Left cardiac atrium (tissue), 4 donors: ENCODE data around the gene GLS. TPM values are rescaled to one million over a fixed set of nuclear protein-coding genes. Genes with fewer than 3 reads are reported as not detected.
"Not testable (repeated sequence)": the region's sequence is repeated elsewhere in the genome, so short reads cannot be mapped to it uniquely, and the experiment has no call there.

ENCODE experiments used
- ATAC-seq, 2 donors: fragments of 200-7000 bp; cut with Tn5 transposase; one replicate each; pipeline ENCODE4 v1.9.1; 2020; ENCODE audit warnings: mild to moderate bottlenecking in 2 of 2, moderate library complexity in 2 of 2
- DNase-seq: peaks from one replicate; pipeline ENCODE4 v3.0.0-alpha.2; 2020
- intact Hi-C, 2 donors: fragments of 100-400 bp; cut with DNase I; formaldehyde crosslinking; loops; one replicate each; pipeline versions ENCODE4 v1.14.1 to v1.15.1; 2022 to 2023
- total RNA-seq, 2 donors: library from RNA; stranded (reverse); fragmentation: NEBNext Ultra II Directional; extraction: Animal tissue kit (Norgen Biotek cat#: 25700); gene quantifications; one replicate each; pipeline ENCODE4 v1.2.1, GENCODE V29; 2021
- donor health status: DM: no; HTN: yes; CAD: no.
- donor health status: DM: no; HTN: yes; CAD: no; lungs with severe emphysema.
- donor health status: DM: yes; HTN: yes; CAD: no.
- donor health status: Dilated cardiomyopathy.

GLS gene
- total RNA-seq, 2 donors from 2014 or later = 81.8 to 92.6 TPM

- intact Hi-C loops = loop anchor here in 1 of 2 donors (10.0 kb wide), 1 partner anchor 111 kb away; no protein-coding TSS in a partner anchor
- peak in 1 of 2 donors; percentile 58 for ATAC-seq
- DNase-seq = no peak
Measured at GRCh38 chr2:190853531-190854383, 26.9 kb upstream of the GLS start.

DNA sequence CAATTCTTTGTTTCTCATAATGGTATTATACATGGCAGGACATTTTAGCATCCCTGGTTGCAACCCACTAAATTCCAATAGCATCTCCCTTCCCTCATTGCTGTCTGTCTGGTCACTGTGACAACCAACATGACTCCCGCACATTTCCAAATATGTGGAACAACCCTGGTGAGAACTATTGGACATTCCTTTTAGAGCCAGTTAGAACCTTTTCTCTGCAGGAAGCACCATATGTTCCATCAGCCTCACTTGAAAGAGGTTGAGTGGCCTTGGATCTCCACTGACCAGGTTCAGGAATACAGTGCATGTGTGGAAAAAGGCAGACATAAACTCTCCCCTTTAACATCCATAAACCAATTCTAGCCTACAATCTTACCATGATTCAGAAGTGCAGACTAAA is 25.9 kb upstream of the GLS start:
- ATAC-seq (no peak), DNase-seq (no peak)
- intact Hi-C loops = loop anchor here in 1 of 2 donors (10.0 kb wide), 1 partner anchor 110 kb away; no protein-coding TSS in a partner anchor

DNA sequence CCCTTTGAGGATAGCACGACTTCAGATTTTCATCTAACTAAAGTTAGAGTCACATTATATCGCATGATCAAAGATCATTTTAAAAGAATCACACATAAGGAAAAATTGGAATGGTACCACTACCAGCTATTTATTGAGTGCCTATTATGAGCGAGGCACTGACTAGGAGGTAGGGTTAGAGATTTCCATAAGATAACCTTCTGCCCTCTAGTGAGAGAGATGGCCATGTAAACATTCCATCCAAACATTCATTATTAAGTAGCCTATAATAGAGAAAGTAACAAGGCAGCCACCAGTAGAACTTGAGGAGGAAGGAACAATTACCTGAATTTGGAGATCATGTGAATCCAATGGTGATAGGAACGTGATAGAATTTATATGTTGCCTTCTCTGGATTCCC is 25.4 kb upstream of the GLS start:
- intact Hi-C loops = loop anchor here in 1 of 2 donors (10.0 kb wide), 1 partner anchor 110 kb away; no protein-coding TSS in a partner anchor

GRCh38 chr2:190856985-190857384 is 23.6 kb upstream of the GLS start:
- no peak for ATAC-seq
- DNase-seq = no peak
- intact Hi-C loops = loop anchor here in 1 of 2 donors (10.0 kb wide), 1 partner anchor 108 kb away; no protein-coding TSS in a partner anchor

More for the DNA sequence above, 25.4 kb upstream of the GLS start:
- ATAC-seq (no peak), DNase-seq (no peak)

DNA sequence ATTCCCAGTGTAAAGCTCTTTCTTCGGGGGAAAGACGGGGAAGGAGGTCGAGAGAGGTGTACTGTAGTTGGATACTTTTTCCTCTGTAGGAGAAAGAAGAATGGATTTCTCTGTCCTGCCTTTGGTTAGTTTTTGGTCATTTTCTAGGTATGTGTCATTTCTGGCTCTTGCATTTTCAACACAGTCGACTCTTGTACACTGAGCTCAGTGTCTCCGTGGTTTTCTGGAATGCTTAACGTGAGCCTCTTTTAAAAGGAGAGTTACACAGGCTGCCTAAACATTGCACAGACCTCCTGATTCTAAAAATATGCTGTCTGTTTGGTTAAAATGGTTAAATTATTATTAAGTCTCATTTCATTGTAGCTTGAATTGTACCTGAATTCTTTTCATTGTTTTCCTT is 21.8 kb upstream of the GLS start:
- ATAC-seq = peak in 1 of 2 donors; percentile 13
- no peak for DNase-seq
- intact Hi-C loops = loop anchor here in 1 of 2 donors (10.0 kb wide), 1 partner anchor 106 kb away; no protein-coding TSS in a partner anchor

GRCh38 chr2:190859347-190860297 is 21.0 kb upstream of the GLS start:
- DNase-seq = peak; percentile 26
- ATAC-seq = peak in 1 of 2 donors; percentile 34
- intact Hi-C loops = loop anchor here in 1 of 2 donors (10.0 kb wide), 1 partner anchor 105 kb away; no protein-coding TSS in a partner anchor

DNA sequence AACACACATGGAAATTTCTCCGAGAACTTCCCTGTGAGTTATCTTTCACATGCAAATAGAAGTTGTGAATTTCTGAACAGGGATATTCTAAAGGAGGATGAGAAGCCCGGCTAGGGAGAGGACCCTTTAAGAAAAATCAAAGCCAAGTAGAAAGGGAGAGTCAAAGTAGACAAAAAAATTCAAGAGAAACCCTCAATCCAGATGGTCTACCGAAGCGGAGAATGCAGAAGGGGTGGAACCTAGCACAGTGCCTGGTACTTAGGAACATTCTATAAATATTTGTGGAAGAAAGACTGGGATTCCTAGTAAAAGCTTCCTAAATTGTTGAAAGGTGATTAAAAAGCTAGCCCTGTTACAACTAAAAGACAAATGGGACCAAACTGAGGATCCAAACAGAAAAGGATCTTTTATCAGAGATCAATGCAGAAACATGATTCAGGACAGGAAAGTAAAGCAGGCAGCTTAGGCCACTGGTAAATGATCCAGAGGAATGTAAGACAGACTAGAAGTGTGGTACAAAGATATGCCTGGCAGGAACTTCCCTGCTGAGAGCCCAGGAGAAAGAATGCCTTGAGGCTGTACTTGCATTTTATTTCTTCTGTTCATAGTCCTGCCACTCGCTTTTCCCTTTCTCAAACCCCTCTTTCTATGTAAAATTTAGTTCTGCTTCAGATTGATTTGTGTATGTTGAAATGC is 19.5 kb upstream of the GLS start:
- intact Hi-C loops = no loop called here
- ATAC-seq = no peak

DNA sequence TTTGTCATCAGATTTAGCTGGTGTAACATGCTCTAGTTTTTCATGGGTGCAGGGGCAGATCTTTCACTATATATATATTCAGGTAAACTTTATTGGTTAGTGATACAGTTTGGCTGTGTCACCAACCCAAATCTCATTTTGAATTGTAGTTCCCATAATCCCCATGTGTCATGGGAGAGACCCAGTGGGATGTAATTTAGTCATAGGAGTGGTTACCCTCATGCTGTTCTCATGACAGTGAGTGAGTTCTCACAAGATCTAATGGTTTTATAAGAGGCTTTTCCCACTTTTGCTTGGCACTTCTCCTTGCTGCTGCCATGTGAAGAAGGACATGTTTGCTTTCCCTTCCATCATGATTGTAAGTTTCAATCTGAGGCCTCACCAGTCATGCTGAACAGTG is 18.5 kb upstream of the GLS start:
- DNase-seq, intact Hi-C loops, ATAC-seq: not testable (repeated sequence)

More for the DNA sequence above, 19.5 kb upstream of the GLS start:
- DNase-seq = no peak

GRCh38 chr2:190862571-190862991 is 18.0 kb upstream of the GLS start:
- intact Hi-C loops = no loop called here
- ATAC-seq (peak in 1 of 2 donors; percentile 40), DNase-seq (no peak)

DNA sequence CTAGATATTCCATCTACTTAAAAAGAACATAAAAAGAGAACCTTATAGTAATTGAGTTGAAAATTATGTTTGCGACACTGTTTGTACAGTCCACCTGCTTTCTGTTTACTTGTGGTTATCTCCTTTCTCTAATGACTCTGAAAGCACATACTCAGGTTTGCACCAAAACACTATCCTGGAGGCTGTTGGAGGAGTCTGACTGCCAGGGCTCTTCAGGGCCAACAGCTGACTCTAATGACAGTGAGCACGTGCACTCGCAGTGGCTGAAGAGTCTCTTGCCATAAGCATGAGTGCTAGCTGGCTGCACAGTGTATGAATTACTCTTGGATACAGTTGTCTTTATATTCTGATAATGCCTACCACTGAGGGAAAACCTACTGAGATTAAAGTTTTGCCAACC is 16.7 kb upstream of the GLS start:
- intact Hi-C loops = no loop called here
- DNase-seq (no peak), ATAC-seq (peak; percentile 79 to 81)

- DNase-seq = no peak
- ATAC-seq = peak in 1 of 2 donors; percentile 9
- intact Hi-C loops = no loop called here
Measured at GRCh38 chr2:190864375-190864774, 16.2 kb upstream of the GLS start.

DNA sequence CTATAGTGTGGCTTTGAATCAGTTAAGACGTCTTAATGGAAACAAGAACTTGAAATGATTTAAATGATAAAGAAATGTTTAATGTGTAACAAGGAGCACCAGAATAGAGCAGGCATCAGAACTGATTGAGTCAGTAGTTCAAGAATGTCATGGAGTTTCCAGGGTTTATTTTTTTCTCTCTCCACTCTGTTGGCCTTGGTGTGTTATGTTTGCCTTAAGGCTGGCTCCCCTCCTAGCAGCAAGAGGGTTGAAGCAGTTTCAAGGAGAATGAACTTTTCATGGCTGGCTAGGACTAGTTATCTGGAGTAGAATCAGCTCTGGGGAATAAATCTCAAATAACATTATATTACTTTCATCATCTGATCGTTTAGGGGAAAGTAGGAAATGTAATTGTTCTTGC is 13.4 kb upstream of the GLS start:
- intact Hi-C loops = no loop called here
- DNase-seq (no peak), ATAC-seq (no peak)

DNA sequence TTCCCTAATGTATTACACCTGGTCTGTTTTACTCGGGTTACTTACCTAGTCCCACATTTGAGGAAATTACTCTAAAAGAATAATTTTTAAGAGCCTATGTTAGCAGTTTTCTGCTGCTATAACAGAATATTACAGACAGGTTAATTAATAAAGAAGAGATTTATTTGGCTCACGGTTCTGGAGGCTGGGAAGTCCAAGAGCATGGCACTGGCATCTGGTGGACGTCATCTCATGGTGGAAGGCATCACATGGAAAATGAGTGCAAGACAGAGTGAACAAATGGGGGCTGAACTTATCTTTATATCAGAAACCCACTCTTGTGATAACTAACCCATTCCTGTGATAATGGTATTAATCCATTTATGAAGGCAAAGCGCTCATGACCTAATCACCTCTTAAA is 12.8 kb upstream of the GLS start:
- ATAC-seq (no peak), DNase-seq (no peak)
- intact Hi-C loops = no loop called here

DNA sequence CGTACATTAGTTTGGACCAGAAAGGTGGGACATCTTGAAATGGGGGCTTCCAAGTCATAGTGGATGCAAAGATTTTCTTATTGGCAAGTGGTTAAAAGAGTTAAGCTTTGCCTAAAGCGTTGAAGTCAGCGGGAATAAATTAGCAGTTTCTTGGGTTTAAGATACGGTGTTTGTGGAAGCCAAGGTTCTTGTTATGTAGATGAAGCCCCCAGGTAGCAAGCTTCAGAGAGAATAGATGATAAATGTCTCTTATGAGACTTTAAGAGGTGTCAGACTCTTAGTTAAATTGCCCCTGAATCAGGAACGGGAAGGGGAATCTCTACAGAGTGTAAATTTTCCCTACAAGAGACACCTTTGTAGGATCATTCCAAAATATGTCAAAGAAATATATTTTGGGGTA is 10.9 kb upstream of the GLS start:
- ATAC-seq = no peak
- no peak for DNase-seq
- intact Hi-C loops = no loop called here

GRCh38 chr2:190873451-190873850 is 7.2 kb upstream of the GLS start:
- intact Hi-C loops, ATAC-seq, DNase-seq: not testable (repeated sequence)

- intact Hi-C loops = no loop called here
- DNase-seq (no peak), ATAC-seq (no peak)
Measured at GRCh38 chr2:190875891-190876290, 4.7 kb upstream of the GLS start.

DNA sequence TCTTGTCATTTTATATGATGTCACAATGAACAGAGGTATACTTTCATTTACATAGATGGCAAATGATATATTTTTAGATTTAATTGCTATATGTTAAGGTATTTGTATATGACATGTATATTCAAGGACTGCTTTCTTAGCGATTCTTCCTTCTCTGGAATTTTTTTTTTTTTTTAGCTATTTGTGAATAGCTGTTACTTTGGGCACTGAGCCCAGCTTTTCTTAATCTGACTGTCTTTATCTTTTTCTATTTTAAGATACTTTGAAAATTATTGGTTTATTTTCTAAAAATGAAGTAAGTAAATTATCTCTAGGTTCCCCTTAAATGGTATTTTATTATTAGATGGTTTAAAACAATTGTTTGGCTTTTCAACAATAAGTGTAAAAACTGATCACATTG is 4.0 kb upstream of the GLS start:
- DNase-seq = no peak
- no peak for ATAC-seq
- intact Hi-C loops = no loop called here

- intact Hi-C loops = no loop called here
- no peak for ATAC-seq
- DNase-seq = no peak
Measured at GRCh38 chr2:190877436-190877835, 3.2 kb upstream of the GLS start.
